ENCODE data around the gene EFNA5.

DNA sequence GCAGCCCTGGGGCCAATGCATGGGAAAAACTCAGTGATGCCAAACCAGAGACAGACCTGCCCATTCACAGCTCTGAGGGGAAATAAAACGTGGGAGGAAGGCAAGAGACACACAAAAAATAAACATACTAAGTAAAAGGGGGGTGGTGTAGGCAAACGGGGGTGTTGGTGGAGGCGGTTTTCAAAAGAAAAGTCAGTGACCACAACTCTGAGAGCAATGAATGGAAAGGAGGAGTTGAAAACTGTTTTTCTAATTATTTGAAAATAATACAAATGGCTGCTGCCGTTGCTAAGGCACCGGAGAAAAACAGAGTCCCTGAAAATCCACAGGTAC lies 293.5 kb downstream of the EFNA5 start:
- TF ChIP-seq POLR2A (IDR thresholded peaks at IDR 0.05), result no peak
- TF ChIP-seq, protein P1, sequence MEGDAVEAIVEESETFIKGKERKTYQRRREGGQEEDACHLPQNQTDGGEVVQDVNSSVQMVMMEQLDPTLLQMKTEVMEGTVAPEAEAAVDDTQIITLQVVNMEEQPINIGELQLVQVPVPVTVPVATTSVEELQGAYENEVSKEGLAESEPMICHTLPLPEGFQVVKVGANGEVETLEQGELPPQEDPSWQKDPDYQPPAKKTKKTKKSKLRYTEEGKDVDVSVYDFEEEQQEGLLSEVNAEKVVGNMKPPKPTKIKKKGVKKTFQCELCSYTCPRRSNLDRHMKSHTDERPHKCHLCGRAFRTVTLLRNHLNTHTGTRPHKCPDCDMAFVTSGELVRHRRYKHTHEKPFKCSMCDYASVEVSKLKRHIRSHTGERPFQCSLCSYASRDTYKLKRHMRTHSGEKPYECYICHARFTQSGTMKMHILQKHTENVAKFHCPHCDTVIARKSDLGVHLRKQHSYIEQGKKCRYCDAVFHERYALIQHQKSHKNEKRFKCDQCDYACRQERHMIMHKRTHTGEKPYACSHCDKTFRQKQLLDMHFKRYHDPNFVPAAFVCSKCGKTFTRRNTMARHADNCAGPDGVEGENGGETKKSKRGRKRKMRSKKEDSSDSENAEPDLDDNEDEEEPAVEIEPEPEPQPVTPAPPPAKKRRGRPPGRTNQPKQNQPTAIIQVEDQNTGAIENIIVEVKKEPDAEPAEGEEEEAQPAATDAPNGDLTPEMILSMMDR (IDR thresholded peaks at IDR 0.05), result no peak

Data from uterus (tissue), 2 donors.